ENCODE results near the gene UGGT2. TPM values are rescaled to one million over a fixed set of nuclear protein-coding genes. Genes with fewer than 3 reads are reported as not detected.

UGGT2 gene
- total RNA-seq, 1 experiment from 2014 or later, result 34.5 TPM

DNA sequence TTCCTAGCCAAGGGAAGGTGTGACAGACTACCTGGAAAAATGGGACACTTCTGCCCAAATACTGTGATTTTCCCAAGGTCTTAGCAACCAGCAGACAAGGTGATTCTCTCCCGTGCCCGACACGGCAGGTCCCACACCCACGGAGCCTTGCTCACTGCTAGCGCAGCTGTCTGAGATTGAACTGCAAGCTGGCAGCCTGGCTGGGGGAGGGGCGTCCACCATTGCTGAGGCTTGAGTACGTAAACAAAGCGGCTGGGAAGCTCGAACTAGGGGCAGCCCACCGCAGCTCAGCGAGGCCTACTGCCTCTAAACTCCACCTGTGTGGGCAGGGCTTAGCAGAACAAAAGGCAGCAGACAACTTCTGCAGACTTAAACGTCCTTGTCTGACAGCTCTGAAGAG, 146.2 kb downstream of the UGGT2 start:
- no CpG with 5 or more reads among the region's 12 CpGs for WGBS (ENCODE audit: extremely low coverage, insufficient read length, low lambda C conversion rate)
- no peak overlapping the region for H2AK5ac ChIP-seq (ENCODE audit: insufficient read length, low read length)
- no peak overlapping the region for H2BK12ac ChIP-seq (ENCODE audit: insufficient read length, low read depth, low read length)
- H3K9me3 ChIP-seq (ENCODE audit: control insufficient read depth, low read depth, low read length), result no peaks in the 10 kb centered on the region
- no peaks in the 10 kb centered on the region for H3K4me1 ChIP-seq (ENCODE audit: insufficient read depth, low read length)
- Mint-ChIP-seq H3K36me3 (ENCODE audit: insufficient read depth in 1 of 3, low read depth in 3 of 3) (peaks cover 33 to 48% (median 36%) of the 10 kb centered on the region in 3 experiments), H3K27me3 (ENCODE audit: low read depth) (no peaks in the 10 kb centered on the region; the same call in 1 of the 2 replicates), H3K4me1 (no peaks in the 10 kb centered on the region), H3K9me3 (peaks cover 25 to 31% of the 10 kb centered on the region in 2 experiments), H3K4me3 (no peak overlapping the region), H3K27ac (no peak overlapping the region)
- no peaks in the 10 kb centered on the region for H3K79me2 ChIP-seq (ENCODE audit: insufficient read depth, low read length)
- no peak overlapping the region for H2BK5ac ChIP-seq (ENCODE audit: insufficient read length, low read length)
- no peak overlapping the region for H2BK15ac ChIP-seq (ENCODE audit: low read depth, low read length)
- no peaks in the 10 kb centered on the region for H3K27me3 ChIP-seq (ENCODE audit: insufficient read depth, low read length)
- H3K27ac ChIP-seq (ENCODE audit: insufficient read length, low read depth, low read length), result no peak overlapping the region
- H2BK20ac ChIP-seq (ENCODE audit: low read depth, low read length, poor library complexity, severe bottlenecking), result no peak overlapping the region
- no peak overlapping the region for H4K91ac ChIP-seq (ENCODE audit: insufficient read length, low read depth, low read length)
- no peaks in the 10 kb centered on the region for H3K23me2 ChIP-seq (ENCODE audit: insufficient read length, low read depth, low read length, poor library complexity, severe bottlenecking)
- H3K4me2 ChIP-seq (ENCODE audit: insufficient read depth, insufficient read length, low read length), result no peak overlapping the region
- no peak overlapping the region; the same call in 1 of the 2 replicates for H3K14ac ChIP-seq (ENCODE audit: insufficient read depth, low read length)
- no peak overlapping the region for H3K23ac ChIP-seq (ENCODE audit: insufficient read length, low read depth, low read length)
- H4K20me1 ChIP-seq (ENCODE audit: control insufficient read depth, insufficient read depth, insufficient read length), result no peaks in the 10 kb centered on the region
- no peak overlapping the region for H4K8ac ChIP-seq (replicated peaks; ENCODE audit: insufficient read length, low read depth, low read length)
- TF ChIP-seq, protein P1, sequence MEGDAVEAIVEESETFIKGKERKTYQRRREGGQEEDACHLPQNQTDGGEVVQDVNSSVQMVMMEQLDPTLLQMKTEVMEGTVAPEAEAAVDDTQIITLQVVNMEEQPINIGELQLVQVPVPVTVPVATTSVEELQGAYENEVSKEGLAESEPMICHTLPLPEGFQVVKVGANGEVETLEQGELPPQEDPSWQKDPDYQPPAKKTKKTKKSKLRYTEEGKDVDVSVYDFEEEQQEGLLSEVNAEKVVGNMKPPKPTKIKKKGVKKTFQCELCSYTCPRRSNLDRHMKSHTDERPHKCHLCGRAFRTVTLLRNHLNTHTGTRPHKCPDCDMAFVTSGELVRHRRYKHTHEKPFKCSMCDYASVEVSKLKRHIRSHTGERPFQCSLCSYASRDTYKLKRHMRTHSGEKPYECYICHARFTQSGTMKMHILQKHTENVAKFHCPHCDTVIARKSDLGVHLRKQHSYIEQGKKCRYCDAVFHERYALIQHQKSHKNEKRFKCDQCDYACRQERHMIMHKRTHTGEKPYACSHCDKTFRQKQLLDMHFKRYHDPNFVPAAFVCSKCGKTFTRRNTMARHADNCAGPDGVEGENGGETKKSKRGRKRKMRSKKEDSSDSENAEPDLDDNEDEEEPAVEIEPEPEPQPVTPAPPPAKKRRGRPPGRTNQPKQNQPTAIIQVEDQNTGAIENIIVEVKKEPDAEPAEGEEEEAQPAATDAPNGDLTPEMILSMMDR (conservative IDR thresholded peaks at IDR 0.05), result no peak
- no peak overlapping the region for H4K5ac ChIP-seq (ENCODE audit: insufficient read length, low read depth, low read length)
- DNase-seq, result no peak
- H3K18ac ChIP-seq (ENCODE audit: insufficient read length, low read depth, low read length), result no peak overlapping the region
- H3K9ac ChIP-seq (ENCODE audit: extremely low read depth, insufficient read length, low read length), result no peak overlapping the region
- no peak overlapping the region for H3T11ph ChIP-seq (ENCODE audit: low read length)
- no peak overlapping the region for H3K4ac ChIP-seq (ENCODE audit: low read depth, low read length)
- H3K79me1 ChIP-seq (ENCODE audit: insufficient read depth, low read depth, low read length, poor library complexity, severe bottlenecking), result no peaks in the 10 kb centered on the region
- no peak overlapping the region for H2AFZ ChIP-seq (ENCODE audit: low read length)
- H2BK120ac ChIP-seq (ENCODE audit: low read depth, low read length, poor library complexity, severe bottlenecking), result no peak overlapping the region
- no peak overlapping the region for H3K56ac ChIP-seq (ENCODE audit: insufficient read length, low read depth, low read length)
